GM12891 (cell line): ENCODE measurements around the gene MAPK4.

ENCODE experiments used
- PAX5 ChIP-seq: IDR thresholded peaks from 2 replicates; pipeline ENCODE4 v1.6.1; 2011; ENCODE audit warnings: low read length, moderate library complexity, mild to moderate bottlenecking; ENCODE audit not compliant: insufficient read depth, severe bottlenecking
- POLR2A ChIP-seq: IDR thresholded peaks from 2 replicates; pipeline ENCODE4 v1.6.1; 2011; ENCODE audit warnings: low read depth, low read length, control low read depth
- POLR2AphosphoS5 ChIP-seq: IDR thresholded peaks from 2 replicates; pipeline ENCODE4 v1.6.1; 2011; ENCODE audit warnings: low read depth, low read length, control low read depth
- POU2F2 ChIP-seq: IDR thresholded peaks from 2 replicates; pipeline ENCODE4 v1.6.1; 2011; ENCODE audit warnings: low read depth, mild to moderate bottlenecking, control low read depth, low read length, moderate library complexity
- SPI1 ChIP-seq: IDR thresholded peaks from 2 replicates; pipeline ENCODE4 v1.6.1; 2011; ENCODE audit warnings: low read depth, low read length, control low read depth
- TAF1 ChIP-seq: IDR thresholded peaks from 2 replicates; pipeline ENCODE4 v1.6.1; 2011; ENCODE audit warnings: low read depth, low read length, control low read depth

DNA sequence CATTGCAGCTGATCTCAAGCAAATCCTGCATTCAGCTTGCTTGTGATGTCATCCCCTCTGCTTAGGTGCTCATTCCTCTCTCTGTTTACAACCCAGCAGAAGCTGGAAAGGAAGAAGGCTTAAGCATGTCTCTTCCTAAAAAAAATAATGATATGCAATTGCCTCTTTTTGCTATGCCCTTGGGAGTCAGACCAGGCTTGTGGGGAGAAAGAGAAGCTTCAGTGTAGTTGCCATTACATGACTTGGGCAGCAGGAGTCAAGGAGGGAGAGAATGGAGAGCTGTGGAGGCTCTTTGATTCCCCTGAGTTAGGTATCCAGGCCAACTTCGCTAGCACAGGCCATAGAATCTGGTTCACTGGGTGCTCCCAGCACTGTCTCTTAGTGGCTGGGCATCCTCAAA, 101.1 kb downstream of the MAPK4 start:
- no peak for TF ChIP-seq POLR2A
- TF ChIP-seq SPI1 = no peak
- no peak for TF ChIP-seq POLR2AphosphoS5
- TF ChIP-seq TAF1 = no peak
- no peak for TF ChIP-seq POU2F2
- TF ChIP-seq PAX5 = no peak
